Kidney (tissue), 14 donors: Measurements from ENCODE around the gene NTSR1. TPM values are rescaled to one million over a fixed set of nuclear protein-coding genes. Genes with fewer than 3 reads are reported as not detected.

Source experiments
- DNase-seq, 5 donors: peaks; one replicate each; pipeline ENCODE4 v3.0.0-alpha.2; 2013 to 2020
- FAIRE-seq: peaks from 2 replicates; lab custom pipeline; 2012; peaks lifted over from hg19 to GRCh38; lab: Jason Lieb, UNC
- H3K27ac ChIP-seq, 2 donors: one replicate each; pipeline ENCODE4 v1.7.0; 2013; ENCODE audit warnings: low read depth in 2 of 2, low read length in 2 of 2, inconsistent platforms in 1 of 2
- H3K27me3 ChIP-seq: one replicate; pipeline ENCODE4 v1.7.1; 2013; ENCODE audit warnings: low read length, inconsistent platforms; ENCODE audit not compliant: control insufficient read depth, insufficient read depth
- H3K36me3 ChIP-seq, 3 donors: one replicate each; pipeline versions ENCODE4 v1.7.0 to v1.7.1; 2013; ENCODE audit warnings: low read length in 3 of 3, control low read depth in 1 of 3, inconsistent platforms in 1 of 3; ENCODE audit not compliant: insufficient read depth in 3 of 3, control insufficient read depth in 2 of 3
- H3K4me1 ChIP-seq, 3 donors: one replicate each; pipeline versions ENCODE4 v1.7.0 to v1.7.1; 2013; ENCODE audit warnings: low read length in 3 of 3, inconsistent platforms in 1 of 3, low read depth in 1 of 3; ENCODE audit not compliant: control insufficient read depth in 2 of 3, insufficient read depth in 2 of 3
- H3K4me3 ChIP-seq, 3 donors: one replicate each; pipeline versions ENCODE4 v1.7.0 to v1.8.1; 2013; ENCODE audit warnings: low read length in 3 of 3, control low read depth in 1 of 3, inconsistent platforms in 1 of 3
- H3K9ac ChIP-seq, 3 donors: one replicate each; pipeline versions ENCODE4 v1.7.0 to v1.7.1; 2013; ENCODE audit warnings: low read length in 3 of 3, control low read depth in 1 of 3, inconsistent platforms in 1 of 3
- H3K9me3 ChIP-seq, 3 donors: one replicate each; pipeline versions ENCODE4 v1.7.0 to v1.7.1; 2013; ENCODE audit warnings: low read length in 3 of 3, control low read depth in 1 of 3, inconsistent platforms in 1 of 3; ENCODE audit not compliant: control insufficient read depth in 2 of 3, insufficient read depth in 1 of 3
- CTCF ChIP-seq: IDR thresholded peaks from 3 replicates; pipeline ENCODE4 v1.5.1; 2012; ENCODE audit warnings: mild to moderate bottlenecking, moderate library complexity, borderline replicate concordance; ENCODE audit not compliant: insufficient read depth; ENCODE audit errors: extremely low read depth
- intact Hi-C: fragments of 100-400 bp; cut with DNase I; formaldehyde crosslinking; loops from one replicate; pipeline ENCODE4 v1.11.1; 2022
- polyA plus RNA-seq: library from polyadenylated mRNA; stranded (reverse); fragments of 350-450 nt; fragmentation: Illumina TruSeq; extraction: RNeasy Lipid Tissue Mini Kit (QIAGEN cat#74804); gene quantifications from one replicate; pipeline ENCODE4 v1.2.3, GENCODE V29; 2014; ENCODE audit warnings: low read depth, low replicate concordance; ENCODE audit not compliant: insufficient read depth
- total RNA-seq: library from RNA; stranded (reverse); fragmentation: NEBNext Ultra II Directional; extraction: Animal tissue kit (Norgen Biotek cat#: 25700); gene quantifications from one replicate; pipeline ENCODE4 v1.2.1, GENCODE V29; 2021
- donor health status: control.
- donor health status: control.
- donor health status: control.
- donor health status: control.
- donor health status: control.
- donor health status: DM: yes; HTN: yes; CAD: no.
- donor health status: Normal renal cell carcinoma (clear cell type).

Gene NTSR1
- total and polyA plus RNA-seq, 2 donors from 2014 or later, result 0.09 TPM; not detected in 1

- Histone ChIP-seq H3K27ac (no peak overlapping the region), H3K27me3 (no peaks in the 10 kb centered on the region), H3K4me3 (no peak overlapping the region), H3K9ac (no peak overlapping the region), H3K4me1 (peaks cover 0 to 2% (median 0%) of the 10 kb centered on the region in 3 donors), H3K36me3 (no peaks in the 10 kb centered on the region), H3K9me3 (peaks cover 0 to 5% (median 0%) of the 10 kb centered on the region in 3 donors)
- intact Hi-C loops, result no loop called here
- no peak for FAIRE-seq
- TF ChIP-seq CTCF, result no peak
- peak in 4 of 5 donors; percentile 50 to 69 (median 59) for DNase-seq
Measured at GRCh38 chr20:62723351-62723750, 14.7 kb downstream of the NTSR1 start.

GRCh38 chr20:62723768-62724450, 15.3 kb downstream of the NTSR1 start:
- Histone ChIP-seq H3K4me1 (peaks cover 0 to 2% (median 0%) of the 10 kb centered on the region in 3 donors), H3K9me3 (peaks cover 0 to 5% (median 0%) of the 10 kb centered on the region in 3 donors), H3K36me3 (no peaks in the 10 kb centered on the region), H3K9ac (no peak overlapping the region), H3K4me3 (no peak overlapping the region), H3K27me3 (no peaks in the 10 kb centered on the region), H3K27ac (no peak overlapping the region)
- DNase-seq, result peak in 1 of 5 donors; percentile 22
- TF ChIP-seq CTCF, result no peak
- no peak for FAIRE-seq
- intact Hi-C loops, result no loop called here

GRCh38 chr20:62724692-62725595, 16.3 kb downstream of the NTSR1 start:
- DNase-seq (peak in 1 of 5 donors; percentile 41), FAIRE-seq (no peak)
- intact Hi-C loops, result no loop called here
- Histone ChIP-seq H3K9me3 (peaks cover 0 to 5% (median 0%) of the 10 kb centered on the region in 3 donors), H3K27ac (no peak overlapping the region), H3K9ac (no peak overlapping the region), H3K36me3 (no peaks in the 10 kb centered on the region), H3K4me1 (peaks cover 0 to 2% (median 0%) of the 10 kb centered on the region in 3 donors), H3K4me3 (no peak overlapping the region), H3K27me3 (no peaks in the 10 kb centered on the region)
- no peak for TF ChIP-seq CTCF
